Ascending aorta (tissue), 2 donors: ENCODE data around the gene NF1. TPM values are rescaled to one million over a fixed set of nuclear protein-coding genes. Genes with fewer than 3 reads are reported as not detected.
A peak's percentile ranks its signal among the peaks of the same experiment; 100 is the strongest.

Experiments
- DNase-seq, 2 donors: peaks; one replicate each; pipeline ENCODE4 v3.0.0-alpha.2; 2019; ENCODE audit warnings: low spot score in 2 of 2
- H3K27ac ChIP-seq, 2 donors: fragments of 200-600 bp; sonication (generic); one replicate each; pipeline ENCODE4 v1.5.1; 2016 to 2017; ENCODE audit warnings: mild to moderate bottlenecking in 1 of 2
- H3K27me3 ChIP-seq: fragments of 200-600 bp; sonication (generic); one replicate; pipeline ENCODE4 v1.5.1; 2017
- H3K36me3 ChIP-seq, 2 donors: fragments of 200-600 bp; sonication (generic); one replicate each; pipeline ENCODE4 v1.5.1; 2016
- H3K4me1 ChIP-seq, 2 donors: fragments of 200-600 bp; sonication (generic); one replicate each; pipeline ENCODE4 v1.5.1; 2016 to 2017; ENCODE audit warnings: mild to moderate bottlenecking in 1 of 2
- H3K4me3 ChIP-seq, 2 donors: fragments of 200-600 bp; sonication (generic); one replicate each; pipeline ENCODE4 v1.5.1; 2016 to 2017; ENCODE audit warnings: mild to moderate bottlenecking in 1 of 2
- H3K9me3 ChIP-seq, 2 donors: fragments of 200-600 bp; sonication (generic); one replicate each; pipeline ENCODE4 v1.5.1; 2016
- intact Hi-C: fragments of 100-400 bp; cut with DNase I; formaldehyde crosslinking; loops from one replicate; pipeline ENCODE4 v1.15.1; 2023
- total RNA-seq: library from RNA; depleted of rRNA; stranded (reverse); fragments of >200 nt; gene quantifications from one replicate; pipeline ENCODE4 v1.1.0, GENCODE V29; 2016
- TF ChIP-seq, protein P1 (sequence below), 3 experiments: fragments of 200-600 bp in 2 of 3; fragments of 450-650 bp in 1 of 3; sonication (generic) in 2 of 3; IDR thresholded peaks; one replicate each; pipeline ENCODE4 v1.5.1; 2016 to 2019; ENCODE audit warnings: antibody characterized with exemption in 3 of 3, mild to moderate bottlenecking in 1 of 3, moderate library complexity in 1 of 3

The NF1 gene
- total RNA-seq, 1 donor from 2014 or later = 25.0 TPM

DNA sequence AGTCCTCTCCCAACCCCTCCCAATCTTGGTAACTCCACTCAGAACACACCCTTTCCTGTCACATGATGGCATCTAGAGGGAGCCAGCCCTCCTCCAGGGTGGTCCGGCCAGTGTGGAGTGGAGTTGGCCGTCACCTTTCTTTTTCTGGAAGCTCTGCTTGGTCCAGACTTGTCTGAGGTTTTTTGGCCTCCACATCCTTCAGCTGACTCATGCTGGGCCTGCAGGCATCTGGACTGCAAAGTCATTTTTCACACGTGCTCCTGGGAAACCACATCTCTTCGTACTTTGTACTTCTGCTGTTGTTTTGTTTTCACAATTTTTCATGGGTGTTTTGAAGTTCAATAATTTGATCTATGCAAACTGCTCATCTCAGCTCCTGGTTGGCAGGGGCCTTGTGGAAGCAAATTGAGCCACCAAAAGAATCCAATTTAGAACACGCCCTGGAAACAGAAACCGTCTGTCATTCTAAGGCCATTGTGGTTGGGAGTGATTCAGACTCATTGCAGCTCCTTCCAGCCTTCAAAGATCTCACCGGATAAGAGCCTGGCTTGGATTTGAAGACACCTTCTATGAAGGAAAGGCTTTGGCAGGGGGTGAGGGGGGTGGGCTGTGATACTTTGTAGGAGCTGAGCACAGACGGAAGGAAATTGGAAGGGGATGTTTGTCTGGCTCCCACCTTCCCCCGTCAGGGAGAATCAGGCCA, 42.4 kb upstream of the NF1 start:
- intact Hi-C loops = no loop called here
- peak overlapping the region; percentile 72 to 84 for H3K27ac ChIP-seq
- DNase-seq = peak; percentile 48 to 81
- peaks cover 0 to 12% of the 10 kb centered on the region in 2 donors for H3K4me1 ChIP-seq
- no peaks in the 10 kb centered on the region for H3K27me3 ChIP-seq
- TF ChIP-seq, protein P1, sequence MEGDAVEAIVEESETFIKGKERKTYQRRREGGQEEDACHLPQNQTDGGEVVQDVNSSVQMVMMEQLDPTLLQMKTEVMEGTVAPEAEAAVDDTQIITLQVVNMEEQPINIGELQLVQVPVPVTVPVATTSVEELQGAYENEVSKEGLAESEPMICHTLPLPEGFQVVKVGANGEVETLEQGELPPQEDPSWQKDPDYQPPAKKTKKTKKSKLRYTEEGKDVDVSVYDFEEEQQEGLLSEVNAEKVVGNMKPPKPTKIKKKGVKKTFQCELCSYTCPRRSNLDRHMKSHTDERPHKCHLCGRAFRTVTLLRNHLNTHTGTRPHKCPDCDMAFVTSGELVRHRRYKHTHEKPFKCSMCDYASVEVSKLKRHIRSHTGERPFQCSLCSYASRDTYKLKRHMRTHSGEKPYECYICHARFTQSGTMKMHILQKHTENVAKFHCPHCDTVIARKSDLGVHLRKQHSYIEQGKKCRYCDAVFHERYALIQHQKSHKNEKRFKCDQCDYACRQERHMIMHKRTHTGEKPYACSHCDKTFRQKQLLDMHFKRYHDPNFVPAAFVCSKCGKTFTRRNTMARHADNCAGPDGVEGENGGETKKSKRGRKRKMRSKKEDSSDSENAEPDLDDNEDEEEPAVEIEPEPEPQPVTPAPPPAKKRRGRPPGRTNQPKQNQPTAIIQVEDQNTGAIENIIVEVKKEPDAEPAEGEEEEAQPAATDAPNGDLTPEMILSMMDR (IDR thresholded peaks at IDR 0.05) = no peak
- no peak overlapping the region for H3K4me3 ChIP-seq
- H3K9me3 ChIP-seq = no peaks in the 10 kb centered on the region
- peaks cover 0 to 2% of the 10 kb centered on the region in 2 donors for H3K36me3 ChIP-seq

DNA sequence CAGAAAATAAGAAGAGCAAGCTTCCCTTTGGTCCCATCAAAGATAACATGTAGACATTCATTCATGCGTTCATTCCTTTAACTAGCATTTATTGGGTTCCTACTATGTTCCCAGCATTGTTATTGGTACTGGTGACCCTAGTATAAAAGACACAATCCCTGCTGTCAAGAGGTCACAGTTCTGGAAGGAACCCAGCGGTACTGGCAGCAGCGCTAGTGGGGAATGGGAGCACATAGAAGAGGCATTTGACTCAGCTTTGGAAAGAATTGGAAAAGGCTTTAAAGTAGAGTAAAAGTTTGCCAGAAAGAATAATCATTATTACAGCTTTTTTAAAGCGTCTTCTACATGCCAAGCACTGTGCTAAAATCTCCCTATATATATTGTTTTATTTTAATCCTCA, 41.7 kb upstream of the NF1 start:
- no peak for DNase-seq
- no peak overlapping the region for H3K4me3 ChIP-seq
- H3K36me3 ChIP-seq = peaks cover 0 to 2% of the 10 kb centered on the region in 2 donors
- TF ChIP-seq, protein P1 (IDR thresholded peaks at IDR 0.05) = no peak
- no peaks in the 10 kb centered on the region for H3K27me3 ChIP-seq
- peak overlapping the region; percentile 72 to 84 for H3K27ac ChIP-seq
- H3K4me1 ChIP-seq = peaks cover 0 to 12% of the 10 kb centered on the region in 2 donors
- H3K9me3 ChIP-seq = no peaks in the 10 kb centered on the region
- intact Hi-C loops = no loop called here

DNA sequence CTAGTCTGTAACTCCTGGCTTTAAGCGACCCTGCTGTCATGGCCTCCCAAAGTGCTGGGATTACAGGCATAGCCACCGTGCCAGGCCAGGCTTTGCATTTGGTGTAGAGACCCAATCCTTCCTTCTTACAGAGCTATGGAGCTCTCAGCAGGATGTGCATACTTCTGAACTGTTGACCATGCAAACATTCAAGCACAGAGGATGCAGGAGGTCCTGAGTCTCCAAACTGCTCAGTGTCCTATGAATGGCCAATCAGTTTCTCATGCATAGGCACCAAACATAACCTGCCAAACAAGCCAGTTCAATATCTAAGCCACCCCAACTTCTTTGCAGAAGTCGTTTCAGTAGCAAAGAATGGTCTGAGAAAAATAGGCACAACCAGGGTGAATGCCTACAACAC, 40.0 kb upstream of the NF1 start:
- TF ChIP-seq, protein P1 (IDR thresholded peaks at IDR 0.05) = no peak
- Histone ChIP-seq H3K27me3 (no peaks in the 10 kb centered on the region), H3K9me3 (no peaks in the 10 kb centered on the region), H3K4me3 (no peak overlapping the region), H3K27ac (no peak overlapping the region), H3K4me1 (peaks cover 0 to 12% of the 10 kb centered on the region in 2 donors), H3K36me3 (peaks cover 0 to 2% of the 10 kb centered on the region in 2 donors)
- intact Hi-C loops = no loop called here
- DNase-seq = no peak

DNA sequence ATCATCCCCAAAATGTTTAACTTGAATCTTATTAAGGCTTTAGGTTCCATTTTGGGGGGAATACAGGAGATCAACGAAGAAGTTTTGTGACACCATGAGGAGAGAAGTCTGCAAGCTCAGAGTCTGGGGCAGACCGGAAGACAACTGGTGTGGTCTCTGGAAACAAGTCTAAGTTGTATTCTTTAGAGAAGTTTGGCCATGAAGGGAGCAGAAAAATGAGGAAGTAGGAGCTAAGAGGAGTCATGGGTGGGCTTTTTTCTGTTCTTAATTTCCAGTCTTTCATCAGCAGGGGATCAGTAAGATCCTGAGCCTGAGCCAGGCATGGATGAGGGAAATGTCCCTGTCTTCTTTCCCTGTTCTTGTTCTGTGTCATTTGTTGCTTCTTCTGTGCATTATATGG, 35.8 kb upstream of the NF1 start:
- H3K4me3 ChIP-seq = no peak overlapping the region
- H3K9me3 ChIP-seq = no peaks in the 10 kb centered on the region
- H3K36me3 ChIP-seq = peaks cover 0 to 2% of the 10 kb centered on the region in 2 donors
- H3K27ac ChIP-seq = no peak overlapping the region
- no peak for DNase-seq
- H3K27me3 ChIP-seq = no peaks in the 10 kb centered on the region
- TF ChIP-seq, protein P1 (IDR thresholded peaks at IDR 0.05) = no peak
- intact Hi-C loops = no loop called here
- H3K4me1 ChIP-seq = no peaks in the 10 kb centered on the region

DNA sequence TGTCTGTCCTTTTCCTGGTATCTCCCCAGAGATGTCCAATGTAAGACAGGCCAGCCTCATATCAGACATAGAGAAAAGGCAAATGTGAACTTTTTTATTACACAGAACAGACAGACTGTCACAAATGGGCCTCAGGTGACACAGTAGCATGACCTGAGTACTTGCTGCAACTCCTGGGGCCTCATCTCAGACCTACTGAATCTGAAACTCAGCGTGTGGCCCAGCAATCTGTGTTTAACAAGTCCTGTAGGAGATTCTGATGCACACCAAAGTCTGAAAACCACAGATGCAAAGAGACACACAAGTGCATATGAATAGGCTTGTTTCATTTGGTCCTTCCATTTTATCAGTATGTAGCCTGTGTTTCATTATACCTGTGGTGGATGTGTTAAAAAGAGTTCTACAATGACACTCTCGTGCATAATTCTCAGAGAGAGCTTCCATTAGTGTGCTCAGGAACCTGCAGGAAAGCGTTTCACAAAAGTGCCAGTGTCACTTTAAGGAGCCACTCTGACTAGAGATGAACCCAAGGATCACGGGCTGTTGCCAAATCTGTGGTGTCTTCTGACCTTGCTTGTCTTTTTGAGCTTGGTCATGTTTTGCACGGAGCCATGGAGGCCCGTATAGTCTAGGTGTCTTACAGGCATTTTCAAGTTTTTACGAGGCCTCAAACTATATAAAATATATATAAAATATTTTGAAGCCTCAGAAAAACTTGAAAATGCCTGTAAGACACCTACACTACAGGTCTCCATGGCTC, 33.8 kb upstream of the NF1 start:
- H3K4me3 ChIP-seq = no peak overlapping the region
- H3K27ac ChIP-seq = no peak overlapping the region
- intact Hi-C loops = no loop called here
- no peaks in the 10 kb centered on the region for H3K27me3 ChIP-seq
- TF ChIP-seq, protein P1 (IDR thresholded peaks at IDR 0.05) = no peak
- H3K9me3 ChIP-seq = no peaks in the 10 kb centered on the region
- no peaks in the 10 kb centered on the region for H3K4me1 ChIP-seq
- no peak for DNase-seq
- H3K36me3 ChIP-seq = no peaks in the 10 kb centered on the region
